HCT116 (cell line): Measurements from ENCODE around the gene KCNS3. TPM values are rescaled to one million over a fixed set of nuclear protein-coding genes. Genes with fewer than 3 reads are reported as not detected.

Experiments used
- ATAC-seq: fragments of 200-7000 bp; cut with Tn5 transposase; 2 replicates; pipeline ENCODE4 v1.9.1; 2020; ENCODE audit warnings: mild to moderate bottlenecking, moderate library complexity
- BruUV-seq: library from RNA; stranded (reverse); fragments of 400-500 nt; replicated peaks from 2 replicates; lab custom pipeline; 2021; lab: Mats Ljungman, UMichigan
- CTCF ChIA-PET: fragments of 300-600 bp; sonication (Branson Sonifier 250); formaldehyde crosslinking; loops from one replicate; lab custom pipeline; 2021; ENCODE audit warnings: antibody characterized with exemption; lab: Charles Lee
- POLR2A ChIA-PET: fragments of 300-600, 350-600 bp; sonication (Branson Sonifier 250); formaldehyde crosslinking; loops from one replicate; lab custom pipeline; 2021; ENCODE audit warnings: antibody characterized with exemption; lab: Charles Lee
- RAD21 ChIA-PET, 2 experiments: fragments of 300-600 bp; sonication (Branson Sonifier 250); formaldehyde crosslinking; loops; one replicate each; lab custom pipeline; 2023; ENCODE audit warnings: low total read pairs in 2 of 2; ENCODE audit not compliant: uncharacterized antibody in 2 of 2, unreplicated experiment in 2 of 2, low non-redundant PET in 1 of 2; lab: Charles Lee
- DNase-seq: peaks from one replicate; pipeline ENCODE4 v3.0.0-alpha.2; 2010; ENCODE audit warnings: low read depth, low spot score
- H2AFZ ChIP-seq: fragments of 200-600 bp; shearing (Covaris generic), sonication (generic); 2 replicates; pipeline ENCODE4 v1.6.1; 2017; ENCODE audit warnings: low read depth, mixed run types, mixed read lengths, antibody characterized with exemption, low read length; ENCODE audit not compliant: poor library complexity, severe bottlenecking
- H3K27ac ChIP-seq: 2 replicates; pipeline ENCODE4 v1.5.1; 2012; ENCODE audit warnings: low read depth, low read length
- H3K27me3 ChIP-seq: fragments of 200-600 bp; sonication (generic); 2 replicates; pipeline ENCODE4 v1.6.1; 2016; ENCODE audit warnings: mixed run types, low read length, mixed read lengths; ENCODE audit not compliant: insufficient read depth
- H3K36me3 ChIP-seq, 2 experiments: fragments of 200-500 bp in 1 of 2; fragments of 200-600 bp in 1 of 2; sonication (Bioruptor generic) in 1 of 2; sonication (generic) in 1 of 2; 2 replicates each; pipeline versions ENCODE4 v1.5.1 to v1.6.1; 2014 to 2016; ENCODE audit warnings: low read length in 2 of 2, inconsistent platforms in 1 of 2, mixed read lengths in 1 of 2, mixed run types in 1 of 2; ENCODE audit not compliant: insufficient read depth in 2 of 2, control insufficient read depth in 1 of 2
- H3K4me1 ChIP-seq, 2 experiments: fragments of 200-600 bp in 1 of 2; sonication (generic) in 1 of 2; 2 replicates each; pipeline versions ENCODE4 v1.5.1 to v1.6.1; 2012 to 2017; ENCODE audit warnings: low read length in 2 of 2, inconsistent platforms in 1 of 2, mild to moderate bottlenecking in 1 of 2, mixed read lengths in 1 of 2, mixed run types in 1 of 2, moderate library complexity in 1 of 2; ENCODE audit not compliant: insufficient read depth in 2 of 2, control insufficient read depth in 1 of 2
- H3K4me2 ChIP-seq: fragments of 200-600 bp; sonication (generic); 2 replicates; pipeline ENCODE4 v1.6.1; 2017; ENCODE audit warnings: mixed run types, low read length, mixed read lengths
- H3K4me3 ChIP-seq, 2 experiments: fragments of 200-600 bp in 1 of 2; sonication (generic) in 1 of 2; replicated peaks in 1 of 2; 2 replicates each; pipeline ENCODE4 v1.5.1; 2011 to 2016; ENCODE audit warnings: low read length in 2 of 2, control low read depth in 1 of 2, low read depth in 1 of 2, mild to moderate bottlenecking in 1 of 2, mixed read lengths in 1 of 2, mixed run types in 1 of 2
- H3K79me2 ChIP-seq: fragments of 200-600 bp; sonication (generic); 2 replicates; pipeline ENCODE4 v1.6.1; 2017; ENCODE audit warnings: mild to moderate bottlenecking, mixed run types, low read length, moderate library complexity, mixed read lengths; ENCODE audit not compliant: insufficient read depth
- H3K9ac ChIP-seq: fragments of 200-600 bp; sonication (generic); 2 replicates; pipeline ENCODE4 v1.6.1; 2016; ENCODE audit warnings: low read length, mixed read lengths
- H3K9me2 ChIP-seq: fragments of 200-600 bp; sonication (generic), shearing (Covaris generic); 2 replicates; pipeline ENCODE4 v1.6.1; 2017; ENCODE audit warnings: mixed run types, mild to moderate bottlenecking, moderate library complexity; ENCODE audit not compliant: insufficient read depth
- H3K9me3 ChIP-seq, 2 experiments: fragments of 200-500 bp in 1 of 2; fragments of 200-600 bp in 1 of 2; sonication (Bioruptor generic) in 1 of 2; sonication (generic) in 1 of 2; 2 replicates each; pipeline ENCODE4 v1.6.1; 2014 to 2017; ENCODE audit warnings: low read length in 2 of 2, mixed read lengths in 2 of 2, inconsistent platforms in 1 of 2, low read depth in 1 of 2, mild to moderate bottlenecking in 1 of 2, mixed run types in 1 of 2, moderate library complexity in 1 of 2; ENCODE audit not compliant: control insufficient read depth in 1 of 2, insufficient read depth in 1 of 2
- H4K20me1 ChIP-seq: fragments of 200-600 bp; sonication (generic), shearing (Covaris generic); 2 replicates; pipeline ENCODE4 v1.6.1; 2017; ENCODE audit warnings: mixed run types, mild to moderate bottlenecking, moderate library complexity; ENCODE audit not compliant: insufficient read depth
- ATF3 ChIP-seq: IDR thresholded peaks from 2 replicates; pipeline ENCODE4 v1.6.1; 2012
- CBX3 ChIP-seq: IDR thresholded peaks from 2 replicates; pipeline ENCODE4 v1.6.1; 2012; ENCODE audit warnings: low read depth
- CEBPB ChIP-seq: IDR thresholded peaks from 2 replicates; pipeline ENCODE4 v1.6.1; 2012; ENCODE audit warnings: low read depth
- EGR1 ChIP-seq: IDR thresholded peaks from 2 replicates; pipeline ENCODE4 v1.6.1; 2012; ENCODE audit warnings: low read depth
- EZH2 ChIP-seq: fragments of 200-600 bp; sonication (generic); IDR thresholded peaks from 2 replicates; pipeline ENCODE4 v1.6.1; 2017; ENCODE audit warnings: antibody characterized with exemption, mixed run types
- EZH2phosphoT487 ChIP-seq: fragments of 200-600 bp; IDR thresholded peaks from 2 replicates; pipeline ENCODE4 v1.6.1; 2018; ENCODE audit warnings: antibody characterized with exemption, borderline replicate concordance
- JUND ChIP-seq: IDR thresholded peaks from 2 replicates; pipeline ENCODE4 v1.6.1; 2012
- MAX ChIP-seq: IDR thresholded peaks from 2 replicates; pipeline ENCODE4 v1.6.1; 2012
- POLR2A ChIP-seq: IDR thresholded peaks from 2 replicates; pipeline ENCODE4 v1.7.0; 2011; ENCODE audit warnings: borderline replicate concordance; ENCODE audit not compliant: insufficient read depth, insufficient read length; ENCODE audit errors: extremely low read depth
- POLR2AphosphoS5 ChIP-seq: IDR thresholded peaks from 2 replicates; pipeline ENCODE4 v1.6.1; 2011; ENCODE audit warnings: mild to moderate bottlenecking, low read depth, low read length, moderate library complexity
- RAD21 ChIP-seq: IDR thresholded peaks from 2 replicates; pipeline ENCODE4 v1.6.1; 2012; ENCODE audit warnings: low read depth, mild to moderate bottlenecking
- REST ChIP-seq: IDR thresholded peaks from 2 replicates; pipeline ENCODE4 v1.6.1; 2012; ENCODE audit warnings: low read depth
- SIN3A ChIP-seq: IDR thresholded peaks from 2 replicates; pipeline ENCODE4 v1.6.1; 2012; ENCODE audit warnings: low read depth
- TCF7L2 ChIP-seq: IDR thresholded peaks from 2 replicates; pipeline ENCODE4 v1.7.0; 2011; ENCODE audit warnings: borderline replicate concordance, inconsistent platforms; ENCODE audit not compliant: insufficient read depth, insufficient read length; ENCODE audit errors: extremely low read depth
- YY1 ChIP-seq: IDR thresholded peaks from 2 replicates; pipeline ENCODE4 v1.6.1; 2011; ENCODE audit warnings: low read length, low read depth, moderate library complexity, mild to moderate bottlenecking; ENCODE audit not compliant: insufficient replicate concordance; ENCODE audit errors: extremely low read depth
- ZFX ChIP-seq: fragments of 450-650 bp; IDR thresholded peaks from 2 replicates; pipeline ENCODE4 v1.6.1; 2017
- ZNF274 ChIP-seq: fragments of 200-500 bp; sonication (Bioruptor generic); IDR thresholded peaks from 2 replicates; pipeline ENCODE4 v1.6.1; 2014; ENCODE audit warnings: mild to moderate bottlenecking, low read depth, low read length, inconsistent platforms
- intact Hi-C: fragments of 100-400 bp; cut with micrococcal nuclease; formaldehyde crosslinking; loops from 2 replicates; pipeline ENCODE4 v1.10.0; 2022
- total RNA-seq: library from RNA; stranded (reverse); gene quantifications from one replicate; pipeline ENCODE4 v1.2.1, GENCODE V29; 2021; ENCODE audit not compliant: unreplicated experiment

Gene KCNS3
- total RNA-seq, 1 experiment from 2014 or later = 5.2 TPM

- RAD21 ChIA-PET = no interaction called here
- Histone ChIP-seq H3K4me2 (no peak overlapping the region), H3K4me3 (no peak overlapping the region), H3K27ac (no peak overlapping the region), H3K36me3 (no peaks in the 10 kb centered on the region), H3K9me3 (no peaks in the 10 kb centered on the region), H4K20me1 (no peaks in the 10 kb centered on the region), H3K9me2 (no peaks in the 10 kb centered on the region), H3K27me3 (peaks cover 4% of the 10 kb centered on the region), H3K79me2 (no peaks in the 10 kb centered on the region), H3K4me1 (no peaks in the 10 kb centered on the region), H2AFZ (no peak overlapping the region), H3K9ac (no peak overlapping the region)
- DNase-seq (no peak), ATAC-seq (no peak)
- intact Hi-C loops = no loop called here
- CTCF ChIA-PET = no interaction called here
- TF ChIP-seq MAX = no peak
- TF ChIP-seq ATF3 = no peak
- TF ChIP-seq REST = no peak
- no peak for TF ChIP-seq ZNF274
- TF ChIP-seq ZFX = no peak
- BruUV-seq = no TSS peak
- POLR2A ChIA-PET = no interaction called here
Observed at GRCh38 chr2:17863539-17863938, 14.9 kb upstream of the KCNS3 start.

- Histone ChIP-seq H3K27me3 (no peaks in the 10 kb centered on the region; the same call in 1 of the 2 replicates), H3K36me3 (no peaks in the 10 kb centered on the region), H3K9me2 (no peaks in the 10 kb centered on the region), H3K4me2 (no peak overlapping the region), H4K20me1 (no peaks in the 10 kb centered on the region), H3K9ac (no peak overlapping the region), H3K4me1 (peaks cover 0 to 8% of the 10 kb centered on the region in 2 experiments; a peak in 2 of 4 replicates), H3K9me3 (no peaks in the 10 kb centered on the region), H2AFZ (no peak overlapping the region), H3K79me2 (no peaks in the 10 kb centered on the region), H3K27ac (no peak overlapping the region), H3K4me3 (no peak overlapping the region)
- BruUV-seq = no TSS peak
- POLR2A ChIA-PET = no interaction called here
- CTCF ChIA-PET = no interaction called here
- RAD21 ChIA-PET = no interaction called here
- ATAC-seq (no peak), DNase-seq (no peak)
- intact Hi-C loops = no loop called here
- TF ChIP-seq POLR2A = no peak
- no peak for TF ChIP-seq YY1
- TF ChIP-seq POLR2AphosphoS5 = no peak
- no peak for TF ChIP-seq ZNF274
- no peak for TF ChIP-seq SIN3A
- TF ChIP-seq ZFX = no peak
- no peak for TF ChIP-seq ATF3
- no peak for TF ChIP-seq RAD21
- TF ChIP-seq EZH2 = no peak
- TF ChIP-seq CBX3 = no peak
- TF ChIP-seq JUND = no peak
- no peak for TF ChIP-seq CEBPB
- TF ChIP-seq EGR1 = no peak
- no peak for TF ChIP-seq EZH2phosphoT487
- TF ChIP-seq TCF7L2 = no peak
Observed at GRCh38 chr2:17864676-17865075, 13.8 kb upstream of the KCNS3 start.
